ENCODE measurements around the gene ELMO3. TPM values are rescaled to one million over a fixed set of nuclear protein-coding genes. Genes with fewer than 3 reads are reported as not detected.
A peak's percentile ranks its signal among the peaks of the same experiment; 100 is the strongest.

The ELMO3 gene
- total RNA-seq, 1 experiment from 2014 or later: 2.0 TPM

DNA sequence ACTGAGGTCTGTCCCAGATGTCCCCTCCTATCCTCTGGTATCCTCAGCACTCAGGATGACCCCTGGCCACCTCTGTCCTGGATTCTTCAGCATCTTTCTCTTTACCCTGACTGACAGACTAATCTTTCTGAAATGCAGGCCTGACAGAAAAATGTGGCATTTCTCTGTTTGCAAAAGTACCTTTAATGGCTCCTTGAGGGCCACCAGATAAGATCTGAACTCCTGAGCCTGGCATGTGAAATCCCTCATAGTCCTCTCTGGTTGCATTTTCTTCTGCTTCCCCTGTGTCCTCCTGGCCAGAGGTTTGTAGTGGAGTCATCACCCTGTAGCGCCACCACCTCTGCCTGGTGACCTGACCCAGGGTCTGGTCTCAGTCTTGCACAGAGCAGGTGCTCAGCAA, 2.0 kb upstream of the ELMO3 start:
- Histone ChIP-seq H3K27me3 (ENCODE audit: control insufficient read depth, insufficient read depth, low read length) (no peaks in the 10 kb centered on the region), H3K9me3 (ENCODE audit: control insufficient read depth, insufficient read depth, low read depth, low read length) (no peaks in the 10 kb centered on the region), H3K27ac (ENCODE audit: low read length) (no peak overlapping the region), H3K4me3 (ENCODE audit: low read depth in 2 of 2, low read length in 2 of 2) (no peak overlapping the region), H3K36me3 (ENCODE audit: control insufficient read depth, insufficient read depth, low read length) (peaks cover 17% of the 10 kb centered on the region), H3K4me1 (ENCODE audit: control insufficient read depth, insufficient read depth, low read length) (peaks cover 19% of the 10 kb centered on the region)
- BruUV-seq (replicated peaks): no TSS peak
- ATAC-seq (no peak), DNase-seq (ENCODE audit: low read depth, low spot score) (no peak)
- intact Hi-C loops (cut with micrococcal nuclease; ENCODE audit: unreplicated experiment): no loop called here
- CTCF ChIA-PET: no interaction called here
- POLR2A ChIA-PET: no interaction called here
- in situ Hi-C loops (cut with HindIII; ENCODE audit: low pct_unique_long_range_greater_than_20kb, low sequenced_read_pairs): no loop called here
- TF ChIP-seq POLR2AphosphoS5 (IDR thresholded peaks at IDR 0.05; ENCODE audit: low read depth, low read length) (no peak), SIN3A (IDR thresholded peaks at IDR 0.05; ENCODE audit: borderline replicate concordance, insufficient read depth, low read depth, low read length) (no peak), TCF7L2 (IDR thresholded peaks at IDR 0.05; ENCODE audit: low read depth, low read length) (no peak)
- TF ChIP-seq, protein P1, sequence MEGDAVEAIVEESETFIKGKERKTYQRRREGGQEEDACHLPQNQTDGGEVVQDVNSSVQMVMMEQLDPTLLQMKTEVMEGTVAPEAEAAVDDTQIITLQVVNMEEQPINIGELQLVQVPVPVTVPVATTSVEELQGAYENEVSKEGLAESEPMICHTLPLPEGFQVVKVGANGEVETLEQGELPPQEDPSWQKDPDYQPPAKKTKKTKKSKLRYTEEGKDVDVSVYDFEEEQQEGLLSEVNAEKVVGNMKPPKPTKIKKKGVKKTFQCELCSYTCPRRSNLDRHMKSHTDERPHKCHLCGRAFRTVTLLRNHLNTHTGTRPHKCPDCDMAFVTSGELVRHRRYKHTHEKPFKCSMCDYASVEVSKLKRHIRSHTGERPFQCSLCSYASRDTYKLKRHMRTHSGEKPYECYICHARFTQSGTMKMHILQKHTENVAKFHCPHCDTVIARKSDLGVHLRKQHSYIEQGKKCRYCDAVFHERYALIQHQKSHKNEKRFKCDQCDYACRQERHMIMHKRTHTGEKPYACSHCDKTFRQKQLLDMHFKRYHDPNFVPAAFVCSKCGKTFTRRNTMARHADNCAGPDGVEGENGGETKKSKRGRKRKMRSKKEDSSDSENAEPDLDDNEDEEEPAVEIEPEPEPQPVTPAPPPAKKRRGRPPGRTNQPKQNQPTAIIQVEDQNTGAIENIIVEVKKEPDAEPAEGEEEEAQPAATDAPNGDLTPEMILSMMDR (IDR thresholded peaks at IDR 0.05): no peak
- TF ChIP-seq, protein P2, sequence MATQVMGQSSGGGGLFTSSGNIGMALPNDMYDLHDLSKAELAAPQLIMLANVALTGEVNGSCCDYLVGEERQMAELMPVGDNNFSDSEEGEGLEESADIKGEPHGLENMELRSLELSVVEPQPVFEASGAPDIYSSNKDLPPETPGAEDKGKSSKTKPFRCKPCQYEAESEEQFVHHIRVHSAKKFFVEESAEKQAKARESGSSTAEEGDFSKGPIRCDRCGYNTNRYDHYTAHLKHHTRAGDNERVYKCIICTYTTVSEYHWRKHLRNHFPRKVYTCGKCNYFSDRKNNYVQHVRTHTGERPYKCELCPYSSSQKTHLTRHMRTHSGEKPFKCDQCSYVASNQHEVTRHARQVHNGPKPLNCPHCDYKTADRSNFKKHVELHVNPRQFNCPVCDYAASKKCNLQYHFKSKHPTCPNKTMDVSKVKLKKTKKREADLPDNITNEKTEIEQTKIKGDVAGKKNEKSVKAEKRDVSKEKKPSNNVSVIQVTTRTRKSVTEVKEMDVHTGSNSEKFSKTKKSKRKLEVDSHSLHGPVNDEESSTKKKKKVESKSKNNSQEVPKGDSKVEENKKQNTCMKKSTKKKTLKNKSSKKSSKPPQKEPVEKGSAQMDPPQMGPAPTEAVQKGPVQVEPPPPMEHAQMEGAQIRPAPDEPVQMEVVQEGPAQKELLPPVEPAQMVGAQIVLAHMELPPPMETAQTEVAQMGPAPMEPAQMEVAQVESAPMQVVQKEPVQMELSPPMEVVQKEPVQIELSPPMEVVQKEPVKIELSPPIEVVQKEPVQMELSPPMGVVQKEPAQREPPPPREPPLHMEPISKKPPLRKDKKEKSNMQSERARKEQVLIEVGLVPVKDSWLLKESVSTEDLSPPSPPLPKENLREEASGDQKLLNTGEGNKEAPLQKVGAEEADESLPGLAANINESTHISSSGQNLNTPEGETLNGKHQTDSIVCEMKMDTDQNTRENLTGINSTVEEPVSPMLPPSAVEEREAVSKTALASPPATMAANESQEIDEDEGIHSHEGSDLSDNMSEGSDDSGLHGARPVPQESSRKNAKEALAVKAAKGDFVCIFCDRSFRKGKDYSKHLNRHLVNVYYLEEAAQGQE (IDR thresholded peaks at IDR 0.05; ENCODE audit: insufficient read depth in 1 of 2, low read depth in 2 of 2, low read length in 1 of 2): no peak

DNA sequence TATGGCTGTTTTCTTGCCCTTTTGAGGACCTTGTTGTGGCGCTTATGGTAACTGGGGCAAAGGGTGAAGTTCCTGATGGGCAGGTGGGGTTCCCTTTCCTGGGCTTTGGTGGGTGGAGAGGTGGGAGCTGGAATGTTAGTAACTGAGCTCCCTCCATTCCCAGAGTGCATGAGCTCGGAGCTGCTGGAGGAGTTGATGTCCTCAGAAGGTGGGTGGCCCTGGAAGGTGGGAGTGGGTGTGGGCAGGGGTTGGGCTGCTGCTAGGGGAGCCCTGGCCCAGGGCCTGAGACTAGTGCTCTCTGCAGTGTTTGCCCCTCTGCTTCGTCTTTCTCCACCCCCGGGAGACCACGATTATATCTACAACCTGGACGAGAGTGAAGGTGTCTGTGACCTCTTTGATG, 1.2 kb upstream of the ELMO3 start:
- no peaks in the 10 kb centered on the region for H3K27me3 ChIP-seq (ENCODE audit: control insufficient read depth, insufficient read depth, low read length)
- no peak for TF ChIP-seq SIN3A (IDR thresholded peaks at IDR 0.05; ENCODE audit: borderline replicate concordance, insufficient read depth, low read depth, low read length)
- TF ChIP-seq TCF7L2 (IDR thresholded peaks at IDR 0.05; ENCODE audit: low read depth, low read length): 0 out of 2 replicates have a peak, but pooled peaks have one; percentile 27
- peaks cover 10% of the 10 kb centered on the region for H3K36me3 ChIP-seq (ENCODE audit: control insufficient read depth, insufficient read depth, low read length)
- POLR2A ChIA-PET: interaction anchor here (1.0 kb wide), 1 partner anchor 11 kb away, joined by 4 read pairs; no protein-coding TSS in a partner anchor
- peak overlapping the region; percentile 23; the same call in 1 of the 2 replicates for H3K27ac ChIP-seq (ENCODE audit: low read length)
- CTCF ChIA-PET: interaction anchor here (0.6 to 1.1 kb wide), 2 partner anchors 29 to 189 kb away, joined by 4 to 5 read pairs; partner anchors contain the start of gene TMEM208
- BruUV-seq (replicated peaks): no TSS peak
- no peak for ATAC-seq
- H3K4me1 ChIP-seq (ENCODE audit: control insufficient read depth, insufficient read depth, low read length): peaks cover 19% of the 10 kb centered on the region
- no peaks in the 10 kb centered on the region for H3K9me3 ChIP-seq (ENCODE audit: control insufficient read depth, insufficient read depth, low read depth, low read length)
- in situ Hi-C loops (cut with HindIII; ENCODE audit: low pct_unique_long_range_greater_than_20kb, low sequenced_read_pairs) (no loop called here), intact Hi-C loops (cut with micrococcal nuclease; ENCODE audit: unreplicated experiment) (no loop called here)
- H3K4me3 ChIP-seq (ENCODE audit: low read depth in 2 of 2, low read length in 2 of 2): no peak overlapping the region
- no peak for DNase-seq (ENCODE audit: low read depth, low spot score)

- BruUV-seq (replicated peaks): no TSS peak
- ATAC-seq: peak; percentile 80
- ChIA-PET POLR2A (interaction anchor here (1.0 kb wide), 1 partner anchor 11 kb away, joined by 4 read pairs; no protein-coding TSS in a partner anchor), CTCF (interaction anchor here (0.6 to 1.1 kb wide), 3 partner anchors 8 to 29 kb away, joined by 3 to 4 read pairs (median 4); partner anchors contain the start of genes EXOC3L1 and TMEM208)
- peaks cover 5% of the 10 kb centered on the region for H3K36me3 ChIP-seq (ENCODE audit: control insufficient read depth, insufficient read depth, low read length)
- in situ Hi-C loops (cut with HindIII; ENCODE audit: low pct_unique_long_range_greater_than_20kb, low sequenced_read_pairs) (no loop called here), intact Hi-C loops (cut with micrococcal nuclease; ENCODE audit: unreplicated experiment) (no loop called here)
- peaks cover 16% of the 10 kb centered on the region for H3K4me1 ChIP-seq (ENCODE audit: control insufficient read depth, insufficient read depth, low read length)
- no peak overlapping the region for H3K4me3 ChIP-seq (ENCODE audit: low read depth in 2 of 2, low read length in 2 of 2)
- no peaks in the 10 kb centered on the region for H3K27me3 ChIP-seq (ENCODE audit: control insufficient read depth, insufficient read depth, low read length)
- no peaks in the 10 kb centered on the region for H3K9me3 ChIP-seq (ENCODE audit: control insufficient read depth, insufficient read depth, low read depth, low read length)
- TF ChIP-seq, protein P2 (IDR thresholded peaks at IDR 0.05; ENCODE audit: insufficient read depth in 1 of 2, low read depth in 2 of 2, low read length in 1 of 2): no peak
- TF ChIP-seq, protein P1 (IDR thresholded peaks at IDR 0.05): peak; percentile 82
- H3K27ac ChIP-seq (ENCODE audit: low read length): no peak overlapping the region; the same call in 1 of the 2 replicates
- no peak for DNase-seq (ENCODE audit: low read depth, low spot score)
Observed at GRCh38 chr16:67198238-67198734, 645 bp upstream of the ELMO3 start.
